Measurements from ENCODE around the gene PLA2G7. TPM values are rescaled to one million over a fixed set of nuclear protein-coding genes. Genes with fewer than 3 reads are reported as not detected.

PLA2G7 gene
- total and polyA plus RNA-seq, 2 of the 8 experiments (the other 6 are each of a cell fraction or from before 2014, with no cell fraction given): 1.5 to 2.2 TPM

GRCh38 chr6:46764961-46765360 lies 29.8 kb upstream of the PLA2G7 start:
- no peak overlapping the region for H3K4ac ChIP-seq (replicated peaks; ENCODE audit: insufficient read length, low read depth, low read length)
- H3K56ac ChIP-seq (replicated peaks; ENCODE audit: insufficient read length, low read depth, low read length): no peak overlapping the region
- no peak overlapping the region for H3K4me2 ChIP-seq (ENCODE audit: insufficient read depth in 1 of 2, low read depth in 2 of 2, low read length in 2 of 2)
- no peaks in the 10 kb centered on the region for H3K79me2 ChIP-seq (ENCODE audit: control insufficient read depth in 1 of 2, insufficient read depth in 2 of 2, low read length in 2 of 2)
- no peak overlapping the region for H2BK12ac ChIP-seq (ENCODE audit: low read depth, low read length)
- H2BK5ac ChIP-seq (ENCODE audit: low read depth, low read length): no peak overlapping the region
- H3K9ac ChIP-seq (replicated peaks in 1 of 4; ENCODE audit: extremely low read depth in 1 of 4, low read depth in 3 of 4, low read length in 3 of 4): no peak overlapping the region
- H3K4me3 ChIP-seq (ENCODE audit: extremely low read depth in 1 of 4, insufficient read depth in 2 of 4, low read depth in 3 of 4, low read length in 4 of 4): no peak overlapping the region
- 96% methylated on average over 5 of the region's 5 CpGs; no CpG with 5 or more reads in 1 of the 2 experiments for whole genome bisulfite sequencing, 2 experiments (ENCODE audit: extremely low coverage in 1 of 2, insufficient coverage in 1 of 2, insufficient read length in 1 of 2, insufficient replicate concordance in 2 of 2, low coverage in 1 of 2, low lambda C conversion rate in 2 of 2, missing lambda C conversion rate in 1 of 2)
- H3K4me1 ChIP-seq (replicated peaks in 1 of 4; ENCODE audit: control insufficient read depth in 3 of 4, insufficient read depth in 4 of 4, low read length in 3 of 4): no peaks in the 10 kb centered on the region
- ChIA-PET CTCF (ENCODE audit: partially characterized antibody) (no interaction called here), POLR2A (ENCODE audit: partially characterized antibody) (no interaction called here)
- no peak overlapping the region for H2AK5ac ChIP-seq (ENCODE audit: low read depth, low read length)
- H3K18ac ChIP-seq (ENCODE audit: extremely low read depth, low read length): no peak overlapping the region
- no peak overlapping the region for H2BK120ac ChIP-seq (replicated peaks; ENCODE audit: low read depth, low read length)
- no peaks in the 10 kb centered on the region for H3K9me3 ChIP-seq (ENCODE audit: insufficient read depth in 2 of 2, low read depth in 1 of 2, low read length in 1 of 2)
- FAIRE-seq (no peak), DNase-seq (ENCODE audit: low read depth in 1 of 2, low spot score in 2 of 2) (no peak)
- no peak overlapping the region for H4K8ac ChIP-seq (ENCODE audit: extremely low read depth, insufficient read depth, low read length)
- H3K36me3 ChIP-seq (ENCODE audit: control insufficient read depth in 2 of 4, insufficient read depth in 4 of 4, low read length in 3 of 4): no peaks in the 10 kb centered on the region
- no peak overlapping the region for H2BK20ac ChIP-seq (ENCODE audit: low read length)
- H2BK15ac ChIP-seq (ENCODE audit: low read length): no peak overlapping the region
- H4K5ac ChIP-seq (ENCODE audit: insufficient read length, low read depth, low read length): no peak overlapping the region
- H3K14ac ChIP-seq (ENCODE audit: insufficient read length): no peak overlapping the region
- no peak overlapping the region for H3K23ac ChIP-seq (ENCODE audit: insufficient read length)
- H4K91ac ChIP-seq (replicated peaks; ENCODE audit: insufficient read length, low read length): no peak overlapping the region
- H3K27ac ChIP-seq (ENCODE audit: low read depth, low read length): no peak overlapping the region
- no peaks in the 10 kb centered on the region for H3K27me3 ChIP-seq (replicated peaks in 1 of 4; ENCODE audit: control insufficient read depth in 3 of 4, extremely low read depth in 1 of 4, insufficient read depth in 3 of 4, low read length in 3 of 4)
- H3K23me2 ChIP-seq (ENCODE audit: low read depth, low read length): no peaks in the 10 kb centered on the region
- H2AFZ ChIP-seq (ENCODE audit: low read length): 0 out of 2 replicates have a peak overlapping the region, but pooled peaks have one; percentile 9
- H4K20me1 ChIP-seq (replicated peaks in 1 of 2; ENCODE audit: control insufficient read depth in 1 of 2, insufficient read depth in 2 of 2, low read length in 2 of 2): no peaks in the 10 kb centered on the region
- H3K79me1 ChIP-seq (ENCODE audit: low read depth, low read length): no peaks in the 10 kb centered on the region
- TF ChIP-seq SP4 (IDR thresholded peaks at IDR 0.05; ENCODE audit: low read length): no peak
- no peak for TF ChIP-seq TCF12 (IDR thresholded peaks at IDR 0.05; ENCODE audit: low read depth, low read length)
- no peak for TF ChIP-seq ATF3 (IDR thresholded peaks at IDR 0.05; ENCODE audit: insufficient read depth, low read depth, low read length)
- TF ChIP-seq SP2 (IDR thresholded peaks at IDR 0.05; ENCODE audit: low read length): no peak
- no peak for TF ChIP-seq ZNF274 (IDR thresholded peaks at IDR 0.05; ENCODE audit: borderline replicate concordance, extremely low read depth, low read length)
- no peak for TF ChIP-seq E2F6 (IDR thresholded peaks at IDR 0.05)
- no peak for TF ChIP-seq MAFK (IDR thresholded peaks at IDR 0.05; ENCODE audit: low read depth, low read length)
- TF ChIP-seq CHD1 (IDR thresholded peaks at IDR 0.05; ENCODE audit: low read depth, low read length): no peak
- no peak for TF ChIP-seq SRF (IDR thresholded peaks at IDR 0.05; ENCODE audit: low read depth, low read length)
- TF ChIP-seq, protein P1, sequence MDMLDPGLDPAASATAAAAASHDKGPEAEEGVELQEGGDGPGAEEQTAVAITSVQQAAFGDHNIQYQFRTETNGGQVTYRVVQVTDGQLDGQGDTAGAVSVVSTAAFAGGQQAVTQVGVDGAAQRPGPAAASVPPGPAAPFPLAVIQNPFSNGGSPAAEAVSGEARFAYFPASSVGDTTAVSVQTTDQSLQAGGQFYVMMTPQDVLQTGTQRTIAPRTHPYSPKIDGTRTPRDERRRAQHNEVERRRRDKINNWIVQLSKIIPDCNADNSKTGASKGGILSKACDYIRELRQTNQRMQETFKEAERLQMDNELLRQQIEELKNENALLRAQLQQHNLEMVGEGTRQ (IDR thresholded peaks at IDR 0.05; ENCODE audit: low read length): no peak
- TF ChIP-seq HDAC2 (IDR thresholded peaks at IDR 0.05; ENCODE audit: borderline replicate concordance in 1 of 2, low read depth in 2 of 2, low read length in 2 of 2): no peak
- no peak for TF ChIP-seq GTF2F1 (IDR thresholded peaks at IDR 0.05; ENCODE audit: borderline replicate concordance, low read depth, low read length)
- no peak for TF ChIP-seq RFX5 (IDR thresholded peaks at IDR 0.05; ENCODE audit: borderline replicate concordance, low read depth, low read length)

Measured in H1 (cell line).